Right lobe of liver (tissue), 6 donors: ENCODE data around the gene KCNN3. TPM values are rescaled to one million over a fixed set of nuclear protein-coding genes. Genes with fewer than 3 reads are reported as not detected.

Source experiments
- ATAC-seq, 4 donors: fragments of 200-7000 bp; cut with Tn5 transposase; one replicate each; pipeline ENCODE4 v1.9.1; 2020; ENCODE audit warnings: mild to moderate bottlenecking in 4 of 4, moderate library complexity in 4 of 4
- DNase-seq, 3 donors: peaks; one replicate each; pipeline ENCODE4 v3.0.0-alpha.2; 2020
- H3K27ac ChIP-seq, 3 donors: fragments of 200-600 bp; one replicate each; pipeline ENCODE4 v1.8.0; 2022
- H3K27me3 ChIP-seq, 2 donors: fragments of 200-600 bp; one replicate each; pipeline ENCODE4 v1.8.0; 2022
- H3K36me3 ChIP-seq, 4 donors: fragments of 200-600 bp; sonication (generic) in 1 of 4; one replicate each; pipeline versions ENCODE4 v1.5.1 to v1.8.0; 2017 to 2022; ENCODE audit warnings: control low read depth in 1 of 4
- H3K4me1 ChIP-seq, 4 donors: fragments of 200-600 bp; sonication (generic) in 1 of 4; one replicate each; pipeline versions ENCODE4 v1.5.1 to v1.8.0; 2017 to 2022; ENCODE audit warnings: control low read depth in 1 of 4
- H3K4me3 ChIP-seq, 3 donors: fragments of 200-600 bp; one replicate each; pipeline ENCODE4 v1.8.0; 2022
- H3K9me3 ChIP-seq, 4 donors: fragments of 200-600 bp; sonication (generic) in 1 of 4; one replicate each; pipeline versions ENCODE4 v1.5.1 to v1.8.0; 2017 to 2022; ENCODE audit warnings: control low read depth in 1 of 4
- POLR2A ChIP-seq: fragments of 450-650 bp; IDR thresholded peaks from one replicate; pipeline ENCODE4 v1.6.1; 2017; ENCODE audit warnings: antibody characterized with exemption, mild to moderate bottlenecking
- WGBS: methylation state at CpG from one replicate; pipeline ENCODE4 v1.1.6; 2018; ENCODE audit warnings: low coverage, low lambda C conversion rate; ENCODE audit not compliant: insufficient coverage; ENCODE audit errors: missing lambda C conversion rate; 5-methylcytosine and 5-hydroxymethylcytosine counted together
- intact Hi-C, 2 donors: fragments of 100-400 bp; cut with DNase I; formaldehyde crosslinking; loops; one replicate each; pipeline versions ENCODE4 v1.11.2 to v1.14.1; 2022
- total RNA-seq, 6 experiments: library from RNA; depleted of rRNA in 2 of 6; stranded (reverse); fragments of >200 nt in 2 of 6; fragmentation: NEBNext Ultra II Directional in 3 of 6; extraction: Animal tissue kit (Norgen Biotek cat#: 25700) in 3 of 6; gene quantifications; one replicate each; pipeline versions ENCODE4 v1.1.0 to v1.2.4, GENCODE V29; 2016 to 2023
- TF ChIP-seq, protein P1 (sequence below), 4 donors: fragments of 200-600 bp in 3 of 4; fragments of 450-650 bp in 1 of 4; IDR thresholded peaks; one replicate each; pipeline versions ENCODE4 v1.5.1 to v1.8.0; 2016 to 2022; ENCODE audit warnings: antibody characterized with exemption in 4 of 4, mild to moderate bottlenecking in 2 of 4
- donor health status: DM: no; HTN: yes; CAD: no.
- donor health status: DM: no; HTN: no; CAD: no.
- donor health status: DM: no; HTN: no; CAD: no.
- donor health status: DM: no; HTN: yes; CAD: no.
- donor health status: DM: no; HTN: yes; CAD: no.

The KCNN3 gene
- total RNA-seq, 6 experiments from 2014 or later, result 0.15 to 0.64 (median 0.32) TPM

DNA sequence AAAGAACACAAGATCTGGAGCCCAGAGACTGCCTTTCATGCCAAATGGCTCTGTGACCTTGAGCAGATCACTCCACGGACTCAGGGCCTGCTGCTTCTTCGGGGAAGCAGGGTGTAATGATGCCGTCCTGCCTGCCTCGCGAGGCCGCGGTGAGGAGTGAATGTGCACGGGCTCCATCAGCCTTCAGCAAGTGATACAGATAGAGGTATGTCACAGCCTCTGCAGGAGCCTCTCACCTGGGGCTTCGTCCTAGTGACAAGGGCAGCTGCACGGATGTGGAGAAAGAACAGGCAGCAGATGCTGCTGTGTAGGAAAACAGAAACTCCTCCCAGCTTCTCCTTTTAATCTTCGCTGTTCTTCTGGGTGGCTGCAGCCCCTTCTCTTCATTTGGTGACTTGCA is 127.5 kb downstream of the KCNN3 start:
- Histone ChIP-seq H3K4me1 (no peaks in the 10 kb centered on the region), H3K36me3 (no peaks in the 10 kb centered on the region), H3K27me3 (no peaks in the 10 kb centered on the region), H3K4me3 (no peak overlapping the region), H3K9me3 (no peaks in the 10 kb centered on the region), H3K27ac (no peak overlapping the region)
- ATAC-seq (no peak), DNase-seq (peak in 1 of 3 donors; percentile 31)
- WGBS, result 67% methylated on average over 3 of the region's 11 CpGs
- intact Hi-C loops, result no loop called here
- TF ChIP-seq, protein P1, sequence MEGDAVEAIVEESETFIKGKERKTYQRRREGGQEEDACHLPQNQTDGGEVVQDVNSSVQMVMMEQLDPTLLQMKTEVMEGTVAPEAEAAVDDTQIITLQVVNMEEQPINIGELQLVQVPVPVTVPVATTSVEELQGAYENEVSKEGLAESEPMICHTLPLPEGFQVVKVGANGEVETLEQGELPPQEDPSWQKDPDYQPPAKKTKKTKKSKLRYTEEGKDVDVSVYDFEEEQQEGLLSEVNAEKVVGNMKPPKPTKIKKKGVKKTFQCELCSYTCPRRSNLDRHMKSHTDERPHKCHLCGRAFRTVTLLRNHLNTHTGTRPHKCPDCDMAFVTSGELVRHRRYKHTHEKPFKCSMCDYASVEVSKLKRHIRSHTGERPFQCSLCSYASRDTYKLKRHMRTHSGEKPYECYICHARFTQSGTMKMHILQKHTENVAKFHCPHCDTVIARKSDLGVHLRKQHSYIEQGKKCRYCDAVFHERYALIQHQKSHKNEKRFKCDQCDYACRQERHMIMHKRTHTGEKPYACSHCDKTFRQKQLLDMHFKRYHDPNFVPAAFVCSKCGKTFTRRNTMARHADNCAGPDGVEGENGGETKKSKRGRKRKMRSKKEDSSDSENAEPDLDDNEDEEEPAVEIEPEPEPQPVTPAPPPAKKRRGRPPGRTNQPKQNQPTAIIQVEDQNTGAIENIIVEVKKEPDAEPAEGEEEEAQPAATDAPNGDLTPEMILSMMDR (IDR thresholded peaks at IDR 0.05), result no peak
- TF ChIP-seq POLR2A, result no peak

DNA sequence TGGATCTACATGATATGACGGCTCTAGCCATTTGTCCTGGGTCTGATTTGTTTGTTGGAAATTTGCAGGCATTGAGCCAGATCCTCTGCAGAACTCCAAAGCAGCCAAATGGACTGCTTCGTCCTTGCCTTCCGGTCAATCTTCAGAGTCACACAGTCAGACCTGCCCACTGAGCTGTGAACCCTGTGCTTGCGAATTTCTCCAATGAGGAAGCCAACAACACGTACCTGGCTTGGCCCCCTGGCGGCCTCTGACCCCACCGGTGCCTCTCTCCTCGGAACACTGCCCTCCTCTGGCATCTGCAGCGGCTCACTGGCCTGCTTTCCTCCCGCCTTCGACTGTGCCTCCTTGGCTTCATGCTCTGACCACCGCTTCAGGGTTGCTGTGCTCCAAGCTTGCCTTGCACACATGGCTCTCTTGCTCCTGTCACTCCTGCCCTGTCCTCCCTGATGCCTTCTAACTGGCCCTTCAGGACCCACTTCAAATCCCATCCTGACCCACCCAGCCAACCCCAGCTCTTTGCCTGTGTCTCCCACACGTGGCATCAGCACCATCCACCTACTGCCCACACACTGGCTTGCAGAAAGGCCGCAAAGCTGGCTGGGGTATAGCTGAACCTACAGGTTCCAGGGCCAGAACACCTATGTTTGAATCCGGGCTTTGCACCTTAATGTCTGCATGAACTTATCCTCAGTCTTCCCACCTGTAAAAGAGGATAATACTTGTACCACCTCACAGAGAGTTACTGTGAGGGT is 128.2 kb downstream of the KCNN3 start:
- WGBS, result 56% methylated on average over 11 of the region's 15 CpGs

DNA sequence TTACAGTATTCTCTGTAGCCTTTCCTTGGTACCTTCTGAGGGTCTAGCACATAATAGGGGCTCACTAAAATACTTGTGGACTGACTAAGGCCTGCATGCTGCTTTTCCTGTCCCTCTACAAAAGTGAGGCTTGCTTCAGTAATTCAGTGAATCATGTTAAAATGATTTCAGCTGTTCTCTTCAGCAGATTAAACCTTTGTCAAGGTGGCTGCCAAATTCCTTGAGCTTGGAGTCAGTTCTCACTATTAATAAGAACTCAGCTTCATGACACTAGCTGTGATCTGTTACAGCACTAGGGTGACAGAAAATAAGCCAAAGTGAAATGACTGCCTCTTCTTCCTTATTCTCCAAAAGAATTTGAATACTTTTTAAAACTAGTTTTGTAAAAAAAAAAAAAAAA is 128.8 kb downstream of the KCNN3 start:
- H3K9me3 ChIP-seq, result no peaks in the 10 kb centered on the region
- H3K4me3 ChIP-seq, result no peak overlapping the region
- H3K4me1 ChIP-seq, result no peaks in the 10 kb centered on the region
- H3K27me3 ChIP-seq, result no peaks in the 10 kb centered on the region
- H3K36me3 ChIP-seq, result no peaks in the 10 kb centered on the region
- intact Hi-C loops, result no loop called here
- DNase-seq (no peak), ATAC-seq (no peak)
- TF ChIP-seq, protein P1 (IDR thresholded peaks at IDR 0.05), result no peak
- TF ChIP-seq POLR2A, result no peak
- no peak overlapping the region for H3K27ac ChIP-seq

More for the DNA sequence above, 128.2 kb downstream of the KCNN3 start:
- Histone ChIP-seq H3K27me3 (no peaks in the 10 kb centered on the region), H3K4me3 (no peak overlapping the region), H3K36me3 (no peaks in the 10 kb centered on the region), H3K27ac (no peak overlapping the region), H3K9me3 (no peaks in the 10 kb centered on the region), H3K4me1 (no peaks in the 10 kb centered on the region)
- ATAC-seq (peak in 3 of 4 donors; percentile 22 to 61 (median 49)), DNase-seq (peak in 1 of 3 donors; percentile 44)
- intact Hi-C loops, result no loop called here
- TF ChIP-seq, protein P1 (IDR thresholded peaks at IDR 0.05), result peak in 1 of 4 donors; percentile 7
- no peak for TF ChIP-seq POLR2A

DNA sequence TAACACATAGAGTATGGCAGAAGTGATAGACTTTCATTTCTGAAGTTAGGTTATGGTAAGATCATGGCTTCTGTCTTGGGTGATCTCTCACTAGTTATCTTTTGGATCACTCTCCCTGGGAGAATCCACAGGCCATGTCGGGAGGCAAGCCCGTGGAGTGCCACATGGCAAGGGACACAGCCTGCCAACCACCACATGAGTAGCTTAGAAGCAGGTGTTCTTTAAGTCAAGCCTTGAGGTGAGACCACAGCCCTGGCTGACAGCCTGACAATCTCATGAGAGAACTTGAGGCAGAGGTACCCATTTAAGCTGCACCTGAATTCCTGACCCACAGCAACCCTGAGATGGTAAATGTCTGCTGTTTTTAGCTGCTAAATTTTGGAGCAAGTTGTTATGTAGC is 130.4 kb downstream of the KCNN3 start:
- intact Hi-C loops, result no loop called here
- H3K36me3 ChIP-seq, result no peaks in the 10 kb centered on the region
- H3K4me1 ChIP-seq, result no peaks in the 10 kb centered on the region
- TF ChIP-seq POLR2A, result no peak
- TF ChIP-seq, protein P1 (IDR thresholded peaks at IDR 0.05), result no peak
- no peaks in the 10 kb centered on the region for H3K9me3 ChIP-seq
- H3K4me3 ChIP-seq, result no peak overlapping the region
- DNase-seq, result peak in 1 of 3 donors; percentile 21
- 86% methylated on average over 1 of the region's 2 CpGs for WGBS
- no peak for ATAC-seq
- no peak overlapping the region for H3K27ac ChIP-seq
- H3K27me3 ChIP-seq, result no peaks in the 10 kb centered on the region
